Calu3 (cell line): Measurements from ENCODE around the gene HTR3B. TPM values are rescaled to one million over a fixed set of nuclear protein-coding genes. Genes with fewer than 3 reads are reported as not detected.

Experiments
- BruUV-seq: library from RNA; stranded (reverse); fragments of 400-500 nt; replicated peaks from 2 replicates; lab custom pipeline; 2021; lab: Mats Ljungman, UMichigan
- CTCF ChIA-PET: fragments of 300-600 bp; sonication (Branson Sonifier 250); formaldehyde crosslinking; loops from one replicate; lab custom pipeline; 2022; ENCODE audit warnings: antibody characterized with exemption; lab: Charles Lee
- DNase-seq: peaks from one replicate; pipeline ENCODE4 v3.0.0; 2022
- H3K27ac Mint-ChIP-seq: one replicate; pipeline ENCODE4 v1.8.0; 2022; ENCODE audit warnings: mixed read lengths; ENCODE audit not compliant: unreplicated experiment
- H3K27me3 Mint-ChIP-seq: one replicate; pipeline ENCODE4 v1.8.0; 2022; ENCODE audit warnings: mixed read lengths; ENCODE audit not compliant: unreplicated experiment
- H3K36me3 Mint-ChIP-seq: one replicate; pipeline ENCODE4 v1.8.0; 2022; ENCODE audit warnings: mild to moderate bottlenecking, moderate library complexity, mixed read lengths; ENCODE audit not compliant: insufficient read depth, unreplicated experiment
- H3K4me1 Mint-ChIP-seq: one replicate; pipeline ENCODE4 v1.8.0; 2022; ENCODE audit warnings: mild to moderate bottlenecking, low read depth, mixed read lengths; ENCODE audit not compliant: unreplicated experiment
- H3K4me3 Mint-ChIP-seq: one replicate; pipeline ENCODE4 v1.8.0; 2022; ENCODE audit warnings: mild to moderate bottlenecking, low read depth, moderate library complexity, mixed read lengths; ENCODE audit not compliant: unreplicated experiment
- H3K9me3 Mint-ChIP-seq: one replicate; pipeline ENCODE4 v1.8.0; 2022; ENCODE audit warnings: low read depth, mixed read lengths; ENCODE audit not compliant: unreplicated experiment
- CTCF ChIP-seq: fragments of 200-600 bp; IDR thresholded peaks from one replicate; pipeline ENCODE4 v1.8.0; 2022; ENCODE audit warnings: antibody characterized with exemption; ENCODE audit not compliant: unreplicated experiment
- intact Hi-C: fragments of 100-400 bp; cut with micrococcal nuclease; formaldehyde crosslinking; loops from one replicate; pipeline ENCODE4 v1.10.0; 2022; ENCODE audit not compliant: unreplicated experiment
- total RNA-seq: library from RNA; stranded (reverse); gene quantifications from 2 replicates; pipeline ENCODE4 v1.2.3, GENCODE V29; 2022

HTR3B gene
- total RNA-seq, 1 experiment from 2014 or later: not detected

GRCh38 chr11:113875234-113876073, 29.1 kb upstream of the HTR3B start, which contains the start of gene USP28:
Gene USP28 (minus strand): TSS chr11:113875572. CDS start chr11:113875501, 71 bp downstream.
- peaks cover 20% of the 10 kb centered on the region for H3K36me3 Mint-ChIP-seq
- H3K9me3 Mint-ChIP-seq: no peaks in the 10 kb centered on the region
- H3K4me1 Mint-ChIP-seq: no peaks in the 10 kb centered on the region
- CTCF ChIA-PET: no interaction called here
- peak; percentile 94 for DNase-seq
- TF ChIP-seq CTCF: no peak
- no peaks in the 10 kb centered on the region for H3K27me3 Mint-ChIP-seq
- no TSS peak for BruUV-seq
- intact Hi-C loops: no loop called here
- H3K27ac Mint-ChIP-seq: peak within 1 kb of the TSS; percentile 83
- peak within 1 kb of the TSS; percentile 73 for H3K4me3 Mint-ChIP-seq

DNA sequence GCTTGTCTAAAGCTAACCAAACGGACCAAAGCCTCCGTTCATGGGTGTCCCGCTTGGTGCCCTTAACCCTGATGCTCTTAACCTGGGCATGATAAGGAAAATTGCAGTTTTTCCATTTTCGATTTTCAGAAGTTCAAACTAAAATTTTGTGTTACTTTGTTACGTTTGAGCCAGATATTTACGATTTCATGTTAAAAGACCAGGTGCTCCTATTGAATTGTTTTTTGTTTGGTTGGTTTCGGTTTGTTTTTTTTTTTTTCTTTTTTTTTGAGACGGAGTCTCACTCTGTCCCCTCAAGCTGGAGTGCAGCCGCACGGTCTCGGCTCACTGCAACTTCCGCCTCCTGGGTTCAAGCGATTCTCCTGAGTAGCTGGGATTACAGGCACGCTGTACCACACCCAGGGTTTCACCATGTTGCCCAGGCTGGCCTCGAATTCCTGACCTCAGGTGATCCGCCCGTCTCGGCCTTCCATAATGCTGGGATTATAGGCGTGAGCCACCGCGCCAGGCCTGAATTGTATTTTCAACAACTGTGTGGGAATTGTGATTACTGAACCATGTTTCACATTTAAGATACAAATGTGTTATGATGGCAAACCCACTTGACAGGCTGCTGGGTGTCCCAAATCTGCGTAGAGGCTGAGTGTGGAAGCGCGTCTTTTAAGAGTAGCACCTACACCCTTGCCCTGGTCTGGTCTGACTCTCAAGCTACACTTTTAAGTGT, 28.4 kb upstream of the HTR3B start:
- Mint-ChIP-seq H3K4me3 (peak overlapping the region; percentile 73), H3K27ac (peak overlapping the region; percentile 83), H3K9me3 (no peaks in the 10 kb centered on the region), H3K36me3 (peaks cover 20% of the 10 kb centered on the region), H3K4me1 (no peaks in the 10 kb centered on the region), H3K27me3 (no peaks in the 10 kb centered on the region)
- CTCF ChIA-PET: interaction anchor here (0.6 kb wide), 1 partner anchor 92 kb away, joined by 5 read pairs; no protein-coding TSS in a partner anchor
- no peak for DNase-seq
- intact Hi-C loops: no loop called here
- BruUV-seq: TSS peak; percentile 94
- no peak for TF ChIP-seq CTCF

DNA sequence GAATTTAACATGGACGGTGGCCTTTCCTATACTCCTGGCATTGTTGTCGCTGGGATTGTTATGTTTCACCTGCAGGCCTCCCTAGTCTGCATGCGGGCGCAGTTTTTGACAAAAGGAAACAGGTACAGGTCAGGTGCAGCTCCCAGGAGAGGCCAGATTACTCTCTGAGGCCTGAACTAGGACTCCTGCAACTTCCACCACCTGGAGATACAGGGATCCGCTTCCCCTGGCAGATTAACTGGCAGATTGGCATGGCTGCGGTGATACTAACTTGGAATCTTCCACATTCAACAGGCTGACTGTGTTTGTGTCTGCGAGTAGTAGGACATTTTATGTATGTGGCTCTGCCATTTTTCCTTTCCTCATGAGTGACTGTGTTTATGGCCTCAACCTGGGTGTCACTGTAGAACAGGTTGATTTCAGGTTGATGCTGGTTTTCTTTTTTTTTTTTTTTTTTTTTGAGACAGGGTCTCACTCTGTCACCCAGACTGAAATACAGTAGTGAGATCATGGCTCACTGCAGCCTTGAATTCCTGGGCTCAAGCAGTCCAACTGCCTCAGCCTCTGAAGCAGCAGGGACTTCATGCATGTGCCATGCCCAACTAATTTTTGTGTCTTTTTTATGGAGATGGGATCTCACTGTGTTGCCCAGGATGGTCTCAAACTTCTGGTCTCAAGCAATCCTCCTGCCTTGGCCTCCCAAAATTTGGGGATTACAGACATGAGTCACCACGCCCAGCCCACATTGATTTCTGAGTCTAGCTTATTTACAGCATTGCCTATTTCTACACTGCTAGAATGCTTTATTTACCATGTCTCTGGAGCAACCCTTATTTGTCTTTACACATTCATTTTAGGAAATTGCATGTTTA, 27.6 kb upstream of the HTR3B start:
- no TSS peak for BruUV-seq
- CTCF ChIA-PET: interaction anchor here (0.5 to 0.6 kb wide), 2 partner anchors 25 to 92 kb away, joined by 4 to 5 read pairs; no protein-coding TSS in a partner anchor
- H3K27ac Mint-ChIP-seq: no peak overlapping the region

More for the DNA sequence above, 27.6 kb upstream of the HTR3B start:
- no peak for DNase-seq
- no peak for TF ChIP-seq CTCF
- H3K9me3 Mint-ChIP-seq: no peaks in the 10 kb centered on the region
- no peaks in the 10 kb centered on the region for H3K4me1 Mint-ChIP-seq
- intact Hi-C loops: no loop called here
- peaks cover 20% of the 10 kb centered on the region for H3K36me3 Mint-ChIP-seq
- no peaks in the 10 kb centered on the region for H3K27me3 Mint-ChIP-seq
- no peak overlapping the region for H3K4me3 Mint-ChIP-seq
